Mucosa of descending colon (tissue), 3 donors: Measurements from ENCODE around the gene NDUFAF7. TPM values are rescaled to one million over a fixed set of nuclear protein-coding genes. Genes with fewer than 3 reads are reported as not detected.
"Not testable (repeated sequence)": the region's sequence is repeated elsewhere in the genome, so short reads cannot be mapped to it uniquely, and the experiment has no call there.

ENCODE experiments used
- ATAC-seq: fragments of 200-7000 bp; cut with Tn5 transposase; one replicate; pipeline ENCODE4 v1.9.1; 2020; ENCODE audit warnings: mild to moderate bottlenecking, moderate library complexity
- DNase-seq, 3 donors: peaks; one replicate each; pipeline ENCODE4 v3.0.0-alpha.2; 2020
- H3K36me3 ChIP-seq: fragments of 200-600 bp; one replicate; pipeline ENCODE4 v1.8.0; 2021; ENCODE audit warnings: low read depth, mild to moderate bottlenecking
- H3K4me1 ChIP-seq: fragments of 200-600 bp; one replicate; pipeline ENCODE4 v1.8.0; 2021; ENCODE audit warnings: low read depth, mild to moderate bottlenecking
- H3K4me3 ChIP-seq: fragments of 200-600 bp; one replicate; pipeline ENCODE4 v1.8.0; 2021; ENCODE audit warnings: mild to moderate bottlenecking
- H3K9me3 ChIP-seq: fragments of 200-600 bp; one replicate; pipeline ENCODE4 v1.8.0; 2021; ENCODE audit warnings: mild to moderate bottlenecking
- intact Hi-C, 2 donors: fragments of 100-400 bp; cut with DNase I in 1 of 2; cut with micrococcal nuclease in 1 of 2; formaldehyde crosslinking; loops; one replicate each; pipeline versions ENCODE4 v1.11.0 to v1.11.1; 2022; cut with DNase I, micrococcal nuclease
- total RNA-seq, 3 donors: library from RNA; stranded (reverse); fragmentation: NEBNext Ultra II Directional in 2 of 3; extraction: Animal tissue kit (Norgen Biotek cat#: 25700) in 2 of 3; gene quantifications; one replicate each; pipeline versions ENCODE4 v1.2.1 to v1.2.4, GENCODE V29; 2021 to 2023
- TF ChIP-seq, protein P1 (sequence below): fragments of 200-600 bp; IDR thresholded peaks from one replicate; pipeline ENCODE4 v1.8.0; 2022; ENCODE audit warnings: antibody characterized with exemption, mild to moderate bottlenecking
- donor health status: DM: no; HTN: no; CAD: no; lungs with moderate emphysema.
- donor health status: DM: no; HTN: no; CAD: no.
- donor health status: DM: no; HTN: yes; CAD: no.

The NDUFAF7 gene
- total RNA-seq, 3 donors from 2014 or later: 13.2 to 21.6 (median 14.0) TPM

DNA sequence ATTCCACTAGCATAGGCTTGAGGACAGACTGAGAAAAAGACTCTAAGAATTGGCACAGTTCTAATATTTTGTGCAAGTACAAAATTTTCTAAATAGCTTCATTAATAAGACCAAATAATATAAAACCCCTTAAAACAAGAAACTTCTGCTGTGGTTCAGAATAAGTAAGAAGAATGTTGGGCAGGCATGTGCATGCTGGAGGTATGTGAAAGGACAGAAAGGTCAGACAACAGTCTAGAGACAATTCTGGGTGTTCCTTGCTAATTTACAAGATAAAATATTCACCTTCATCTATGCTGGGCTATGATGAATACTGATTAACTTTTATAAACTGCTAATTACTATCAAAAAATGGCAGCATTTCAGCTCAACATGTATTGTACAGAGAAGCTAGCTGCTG lies 20.2 kb upstream of the NDUFAF7 start:
- Histone ChIP-seq H3K4me3 (no peak overlapping the region), H3K9me3 (peaks cover 19% of the 10 kb centered on the region), H3K4me1 (no peaks in the 10 kb centered on the region), H3K36me3 (peaks cover 4% of the 10 kb centered on the region)
- ATAC-seq (no peak), DNase-seq (no peak)
- TF ChIP-seq, protein P1, sequence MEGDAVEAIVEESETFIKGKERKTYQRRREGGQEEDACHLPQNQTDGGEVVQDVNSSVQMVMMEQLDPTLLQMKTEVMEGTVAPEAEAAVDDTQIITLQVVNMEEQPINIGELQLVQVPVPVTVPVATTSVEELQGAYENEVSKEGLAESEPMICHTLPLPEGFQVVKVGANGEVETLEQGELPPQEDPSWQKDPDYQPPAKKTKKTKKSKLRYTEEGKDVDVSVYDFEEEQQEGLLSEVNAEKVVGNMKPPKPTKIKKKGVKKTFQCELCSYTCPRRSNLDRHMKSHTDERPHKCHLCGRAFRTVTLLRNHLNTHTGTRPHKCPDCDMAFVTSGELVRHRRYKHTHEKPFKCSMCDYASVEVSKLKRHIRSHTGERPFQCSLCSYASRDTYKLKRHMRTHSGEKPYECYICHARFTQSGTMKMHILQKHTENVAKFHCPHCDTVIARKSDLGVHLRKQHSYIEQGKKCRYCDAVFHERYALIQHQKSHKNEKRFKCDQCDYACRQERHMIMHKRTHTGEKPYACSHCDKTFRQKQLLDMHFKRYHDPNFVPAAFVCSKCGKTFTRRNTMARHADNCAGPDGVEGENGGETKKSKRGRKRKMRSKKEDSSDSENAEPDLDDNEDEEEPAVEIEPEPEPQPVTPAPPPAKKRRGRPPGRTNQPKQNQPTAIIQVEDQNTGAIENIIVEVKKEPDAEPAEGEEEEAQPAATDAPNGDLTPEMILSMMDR: no peak
- intact Hi-C loops: no loop called here

DNA sequence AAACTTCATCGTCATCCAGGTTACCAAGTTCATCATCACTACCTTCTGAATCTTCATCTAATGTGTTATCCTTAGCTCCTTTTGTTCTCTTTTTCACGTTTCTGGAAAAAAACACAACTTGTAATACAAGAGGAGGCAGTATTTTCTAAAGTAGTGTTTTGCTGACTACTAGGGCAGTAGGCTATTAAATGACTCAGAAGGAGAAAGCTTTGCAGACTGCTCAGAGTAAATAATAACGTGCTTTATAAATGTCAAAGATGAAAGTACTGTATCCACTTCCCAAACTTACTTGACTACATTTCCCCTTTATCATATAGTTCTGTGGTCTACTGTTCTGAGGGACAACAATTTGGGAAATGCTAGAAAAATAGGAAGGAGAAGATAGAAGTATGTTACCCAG lies 19.5 kb upstream of the NDUFAF7 start:
- Histone ChIP-seq H3K36me3 (peaks cover 4% of the 10 kb centered on the region), H3K9me3 (peaks cover 19% of the 10 kb centered on the region), H3K4me3 (no peak overlapping the region), H3K4me1 (no peaks in the 10 kb centered on the region)
- intact Hi-C loops: no loop called here
- TF ChIP-seq, protein P1: no peak
- DNase-seq (no peak), ATAC-seq (no peak)

DNA sequence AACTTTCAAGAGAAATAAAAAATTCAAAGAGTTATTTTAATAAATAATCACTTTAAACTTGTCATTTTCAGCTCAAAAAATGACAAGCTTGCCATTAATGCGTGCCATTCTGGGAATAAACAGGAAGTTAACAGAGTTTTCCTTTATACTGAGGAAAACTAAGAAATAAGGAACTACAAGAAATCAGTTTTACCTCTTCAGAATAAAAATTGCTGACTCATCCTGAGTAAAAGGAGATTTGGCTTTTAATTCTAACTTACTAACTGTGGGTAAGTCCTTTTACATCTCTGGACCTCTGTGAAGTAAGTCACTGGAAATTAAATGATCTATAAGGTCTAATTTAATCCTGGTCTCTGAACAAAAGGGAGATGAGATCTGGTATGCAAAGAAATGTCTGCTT lies 16.2 kb upstream of the NDUFAF7 start:
- intact Hi-C loops: no loop called here
- TF ChIP-seq, protein P1: no peak
- Histone ChIP-seq H3K36me3 (no peaks in the 10 kb centered on the region), H3K9me3 (no peaks in the 10 kb centered on the region), H3K4me3 (no peak overlapping the region), H3K4me1 (no peaks in the 10 kb centered on the region)
- no peak for DNase-seq
- ATAC-seq: no peak

DNA sequence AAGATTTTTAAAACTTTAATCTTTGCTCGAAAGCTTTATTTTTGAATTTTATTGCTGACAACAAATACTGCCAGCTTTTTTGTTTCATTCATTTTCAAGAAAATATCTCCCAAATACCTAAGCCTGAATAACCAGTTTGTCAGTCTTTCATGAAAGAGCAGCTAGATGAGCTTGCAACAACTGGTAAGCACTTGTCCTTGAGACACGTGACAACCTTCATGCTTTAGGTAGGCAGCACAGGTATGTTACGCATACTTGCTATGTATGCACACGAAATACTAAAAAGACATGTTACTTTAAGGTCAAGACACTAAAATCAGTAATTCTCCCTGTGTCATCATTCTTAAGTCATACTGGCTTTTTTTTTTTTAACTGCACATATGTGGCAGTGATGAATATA lies 12.4 kb upstream of the NDUFAF7 start:
- no peaks in the 10 kb centered on the region for H3K36me3 ChIP-seq
- TF ChIP-seq, protein P1: no peak

DNA sequence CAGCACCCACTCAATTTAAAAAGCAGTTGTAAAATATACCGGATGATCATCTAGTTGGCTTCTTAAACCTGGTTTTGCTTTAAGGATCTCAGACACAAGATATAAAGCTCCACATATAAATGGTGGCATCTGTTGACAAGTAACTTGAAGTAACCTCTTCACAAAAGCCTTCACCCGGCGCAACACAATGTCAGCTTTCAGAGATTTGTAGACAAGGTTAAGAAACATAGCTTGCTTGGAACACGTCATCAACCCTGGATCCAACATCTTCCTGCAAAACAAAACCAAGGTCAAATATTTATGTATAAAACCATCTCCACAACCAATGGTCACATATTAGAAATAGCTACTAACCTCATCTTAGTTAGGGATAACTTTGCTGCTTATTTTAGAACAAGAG lies 8.3 kb upstream of the NDUFAF7 start:
- TF ChIP-seq, protein P1: no peak
- Histone ChIP-seq H3K36me3 (no peaks in the 10 kb centered on the region), H3K4me3 (no peak overlapping the region), H3K4me1 (no peaks in the 10 kb centered on the region), H3K9me3 (no peaks in the 10 kb centered on the region)
- no peak for DNase-seq
- intact Hi-C loops: no loop called here
- ATAC-seq: no peak

More for the DNA sequence above, 12.4 kb upstream of the NDUFAF7 start:
- DNase-seq (no peak), ATAC-seq (no peak)
- intact Hi-C loops: no loop called here
- Histone ChIP-seq H3K9me3 (no peaks in the 10 kb centered on the region), H3K4me1 (no peaks in the 10 kb centered on the region), H3K4me3 (no peak overlapping the region)

DNA sequence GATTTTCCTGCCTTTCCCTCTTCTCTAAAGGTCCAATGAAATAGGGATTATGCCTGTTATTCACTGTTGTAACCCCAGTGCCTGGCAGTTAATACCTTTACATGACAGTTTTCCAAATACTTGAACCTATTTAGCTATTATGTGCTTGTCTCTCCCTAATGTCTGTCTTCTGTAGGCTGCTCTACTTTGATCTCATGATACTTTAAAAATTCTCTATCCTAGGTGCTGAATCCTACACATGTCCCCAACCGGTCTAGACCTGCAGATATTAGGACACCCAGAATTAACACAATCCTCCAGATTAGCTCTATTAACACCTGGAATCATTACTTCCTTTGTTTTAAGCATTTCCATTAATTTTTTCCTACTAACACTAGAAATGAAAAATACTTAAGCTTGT lies 7.4 kb upstream of the NDUFAF7 start:
- TF ChIP-seq, protein P1: no peak

DNA sequence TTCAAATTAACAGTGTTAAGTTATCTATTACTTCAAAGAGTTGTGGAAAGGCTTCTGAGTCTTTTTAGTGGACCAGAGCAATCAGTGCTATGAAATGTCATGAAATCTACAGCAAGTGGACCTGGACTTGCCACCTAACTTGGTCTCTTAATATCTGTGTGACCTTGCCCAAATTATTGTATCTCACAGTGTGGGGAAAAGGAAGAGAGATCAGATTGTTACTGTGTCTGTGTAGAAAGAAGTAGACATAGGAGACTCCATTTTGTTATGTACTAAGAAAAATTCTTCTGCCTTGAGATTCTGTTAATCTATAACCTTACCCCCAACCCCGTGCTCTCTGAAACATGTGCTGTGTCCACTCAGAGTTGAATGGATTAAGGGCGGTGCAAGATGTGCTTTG lies 6.3 kb upstream of the NDUFAF7 start:
- H3K36me3 ChIP-seq, H3K9me3 ChIP-seq, ATAC-seq, intact Hi-C loops, DNase-seq, H3K4me3 ChIP-seq: not testable (repeated sequence)
- peaks cover 12% of the 10 kb centered on the region for H3K4me1 ChIP-seq

More for the DNA sequence above, 7.4 kb upstream of the NDUFAF7 start:
- Histone ChIP-seq H3K9me3 (no peaks in the 10 kb centered on the region), H3K4me1 (peaks cover 1% of the 10 kb centered on the region), H3K4me3 (no peak overlapping the region), H3K36me3 (no peaks in the 10 kb centered on the region)
- no peak for DNase-seq
- ATAC-seq: no peak
- intact Hi-C loops: no loop called here
